ENCODE data around the gene CDH6.

DNA sequence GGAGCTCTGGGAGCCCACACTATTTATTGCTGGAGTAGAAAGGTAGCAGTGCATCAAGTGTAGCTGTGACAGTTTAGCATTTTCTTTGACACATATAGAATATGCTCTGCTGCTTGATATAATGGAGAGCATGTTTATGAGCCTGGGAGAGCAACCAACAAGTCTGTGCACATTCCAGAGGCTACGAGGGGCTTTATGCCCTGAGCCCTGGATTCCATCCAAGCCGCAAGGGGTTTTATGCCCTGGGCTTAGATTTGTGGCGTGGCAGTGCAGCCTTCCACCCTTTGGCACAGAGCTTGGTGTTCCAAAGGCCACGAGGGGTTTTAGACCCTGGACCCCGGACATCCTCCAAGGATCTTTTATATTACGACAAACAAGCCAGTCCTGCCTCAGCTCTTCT is 14.6 kb downstream of the CDH6 start:
- TF ChIP-seq, protein P1, sequence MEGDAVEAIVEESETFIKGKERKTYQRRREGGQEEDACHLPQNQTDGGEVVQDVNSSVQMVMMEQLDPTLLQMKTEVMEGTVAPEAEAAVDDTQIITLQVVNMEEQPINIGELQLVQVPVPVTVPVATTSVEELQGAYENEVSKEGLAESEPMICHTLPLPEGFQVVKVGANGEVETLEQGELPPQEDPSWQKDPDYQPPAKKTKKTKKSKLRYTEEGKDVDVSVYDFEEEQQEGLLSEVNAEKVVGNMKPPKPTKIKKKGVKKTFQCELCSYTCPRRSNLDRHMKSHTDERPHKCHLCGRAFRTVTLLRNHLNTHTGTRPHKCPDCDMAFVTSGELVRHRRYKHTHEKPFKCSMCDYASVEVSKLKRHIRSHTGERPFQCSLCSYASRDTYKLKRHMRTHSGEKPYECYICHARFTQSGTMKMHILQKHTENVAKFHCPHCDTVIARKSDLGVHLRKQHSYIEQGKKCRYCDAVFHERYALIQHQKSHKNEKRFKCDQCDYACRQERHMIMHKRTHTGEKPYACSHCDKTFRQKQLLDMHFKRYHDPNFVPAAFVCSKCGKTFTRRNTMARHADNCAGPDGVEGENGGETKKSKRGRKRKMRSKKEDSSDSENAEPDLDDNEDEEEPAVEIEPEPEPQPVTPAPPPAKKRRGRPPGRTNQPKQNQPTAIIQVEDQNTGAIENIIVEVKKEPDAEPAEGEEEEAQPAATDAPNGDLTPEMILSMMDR (IDR thresholded peaks at IDR 0.05; ENCODE audit: insufficient read depth, low read length, poor library complexity, severe bottlenecking) = no peak
- TF ChIP-seq EZH2phosphoT487 (conservative IDR thresholded peaks at IDR 0.05; ENCODE audit: low read length) = no peak

Measured in SU-DHL-6 (cell line).